Measurements from ENCODE around the gene TSPAN16.

Gene TSPAN16

DNA sequence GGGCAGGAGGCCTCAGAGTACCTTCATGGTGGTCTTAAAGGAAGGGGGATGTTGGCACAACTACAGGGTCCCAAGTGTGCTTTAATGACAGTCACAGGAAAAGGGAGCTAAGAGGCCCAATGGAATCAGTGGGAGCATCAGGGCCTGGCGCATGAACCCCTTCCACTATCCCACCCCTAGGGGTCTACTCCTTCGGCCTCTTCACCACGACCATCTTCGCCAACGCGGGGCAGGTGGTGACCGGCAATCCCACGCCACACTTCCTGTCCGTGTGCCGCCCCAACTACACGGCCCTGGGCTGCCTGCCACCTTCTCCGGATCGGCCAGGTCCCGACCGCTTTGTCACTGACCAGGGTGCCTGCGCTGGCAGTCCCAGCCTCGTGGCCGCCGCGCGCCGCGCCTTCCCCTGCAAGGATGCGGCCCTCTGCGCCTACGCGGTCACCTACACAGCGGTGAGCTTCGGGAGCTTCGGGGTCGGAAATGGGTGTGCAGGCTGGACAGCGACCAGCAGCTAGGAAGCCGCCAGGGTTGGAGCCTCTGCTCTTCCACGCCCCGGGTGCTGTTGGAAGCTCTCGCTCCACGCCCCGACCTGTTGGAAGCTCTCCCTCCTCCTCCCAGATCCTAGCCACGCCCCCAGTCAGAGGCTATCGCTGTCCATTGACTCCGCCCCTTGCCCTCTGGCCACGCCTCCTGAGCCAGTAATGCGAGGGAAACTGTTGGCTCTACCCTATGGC, 65.2 kb downstream of the TSPAN16 start:
- no peak overlapping the region for H3K4me3 ChIP-seq (ENCODE audit: control insufficient read depth, low read depth, low read length)
- TF ChIP-seq, protein P1, sequence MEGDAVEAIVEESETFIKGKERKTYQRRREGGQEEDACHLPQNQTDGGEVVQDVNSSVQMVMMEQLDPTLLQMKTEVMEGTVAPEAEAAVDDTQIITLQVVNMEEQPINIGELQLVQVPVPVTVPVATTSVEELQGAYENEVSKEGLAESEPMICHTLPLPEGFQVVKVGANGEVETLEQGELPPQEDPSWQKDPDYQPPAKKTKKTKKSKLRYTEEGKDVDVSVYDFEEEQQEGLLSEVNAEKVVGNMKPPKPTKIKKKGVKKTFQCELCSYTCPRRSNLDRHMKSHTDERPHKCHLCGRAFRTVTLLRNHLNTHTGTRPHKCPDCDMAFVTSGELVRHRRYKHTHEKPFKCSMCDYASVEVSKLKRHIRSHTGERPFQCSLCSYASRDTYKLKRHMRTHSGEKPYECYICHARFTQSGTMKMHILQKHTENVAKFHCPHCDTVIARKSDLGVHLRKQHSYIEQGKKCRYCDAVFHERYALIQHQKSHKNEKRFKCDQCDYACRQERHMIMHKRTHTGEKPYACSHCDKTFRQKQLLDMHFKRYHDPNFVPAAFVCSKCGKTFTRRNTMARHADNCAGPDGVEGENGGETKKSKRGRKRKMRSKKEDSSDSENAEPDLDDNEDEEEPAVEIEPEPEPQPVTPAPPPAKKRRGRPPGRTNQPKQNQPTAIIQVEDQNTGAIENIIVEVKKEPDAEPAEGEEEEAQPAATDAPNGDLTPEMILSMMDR (IDR thresholded peaks at IDR 0.05; ENCODE audit: control insufficient read depth, insufficient read depth, low read depth, low read length, missing control alignments): no peak
- no peak for DNase-seq (ENCODE audit: low read depth)

DNA sequence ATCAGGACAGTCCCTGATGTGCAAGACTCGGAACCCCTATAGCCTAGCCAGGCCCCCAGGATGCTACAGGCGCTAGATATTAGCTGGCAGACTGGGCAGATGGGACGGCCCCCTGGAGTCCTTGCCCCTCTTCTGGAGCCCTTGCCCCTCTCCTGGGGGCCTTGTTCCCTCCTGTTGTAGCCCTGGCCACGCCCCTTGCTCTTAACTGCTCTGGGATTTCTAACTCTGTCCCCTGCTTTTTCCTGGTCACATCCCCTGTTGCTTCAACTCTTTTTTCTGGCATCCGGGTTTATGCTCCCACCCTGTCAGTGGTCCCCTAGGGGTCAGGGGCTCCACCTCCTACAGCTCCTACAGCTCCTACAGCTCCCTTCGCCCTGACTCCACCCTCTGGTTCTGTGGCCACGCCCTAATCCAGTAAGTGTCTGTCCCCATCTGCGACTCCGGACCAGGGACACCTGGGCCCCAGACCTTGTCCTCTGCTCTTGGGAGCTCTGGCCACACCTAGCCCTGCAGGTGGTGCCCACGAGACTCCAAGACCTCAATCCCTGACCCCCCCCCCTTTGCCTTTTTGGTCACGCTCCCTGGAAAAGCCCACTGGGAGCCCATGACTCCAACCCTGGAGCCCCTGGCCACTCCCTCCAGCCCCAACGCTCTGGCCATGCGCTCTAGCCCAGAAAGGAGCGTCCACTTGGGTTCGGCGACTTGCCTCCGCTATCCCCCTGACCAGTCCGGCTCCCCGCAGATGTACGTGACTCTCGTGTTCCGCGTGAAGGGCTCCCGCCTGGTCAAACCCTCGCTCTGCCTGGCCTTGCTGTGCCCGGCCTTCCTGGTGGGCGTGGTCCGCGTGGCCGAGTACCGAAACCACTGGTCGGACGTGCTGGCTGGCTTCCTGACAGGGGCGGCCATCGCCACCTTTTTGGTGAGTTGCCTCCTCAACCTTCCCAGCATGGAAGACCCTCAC, 66.1 kb downstream of the TSPAN16 start:
- TF ChIP-seq, protein P1 (IDR thresholded peaks at IDR 0.05; ENCODE audit: control insufficient read depth, insufficient read depth, low read depth, low read length, missing control alignments): no peak
- H3K4me3 ChIP-seq (ENCODE audit: control insufficient read depth, low read depth, low read length): no peak overlapping the region
- DNase-seq (ENCODE audit: low read depth): no peak

DNA sequence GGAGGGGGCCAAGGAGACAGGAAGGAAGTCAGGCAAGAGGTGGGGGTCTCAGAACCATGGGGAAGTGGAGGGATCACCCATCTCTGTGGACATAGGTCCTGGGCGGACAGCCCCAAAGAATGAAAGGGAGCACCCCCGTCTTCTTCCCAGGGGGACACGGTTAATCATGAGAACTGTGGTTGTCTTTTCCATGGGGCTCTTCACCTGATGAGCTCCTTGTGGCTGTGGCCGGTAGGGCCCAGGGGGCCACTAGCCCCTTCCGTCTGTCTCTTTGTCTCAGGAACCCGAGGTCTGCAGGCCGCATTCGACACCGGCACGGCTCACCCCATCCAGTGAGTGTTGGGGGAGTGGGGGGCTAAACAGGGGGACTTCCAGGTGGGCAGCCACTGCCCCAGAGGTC, 67.9 kb downstream of the TSPAN16 start:
- H3K4me3 ChIP-seq (ENCODE audit: control insufficient read depth, low read depth, low read length): no peak overlapping the region
- TF ChIP-seq, protein P1 (IDR thresholded peaks at IDR 0.05; ENCODE audit: control insufficient read depth, insufficient read depth, low read depth, low read length, missing control alignments): no peak
- no peak for DNase-seq (ENCODE audit: low read depth)

DNA sequence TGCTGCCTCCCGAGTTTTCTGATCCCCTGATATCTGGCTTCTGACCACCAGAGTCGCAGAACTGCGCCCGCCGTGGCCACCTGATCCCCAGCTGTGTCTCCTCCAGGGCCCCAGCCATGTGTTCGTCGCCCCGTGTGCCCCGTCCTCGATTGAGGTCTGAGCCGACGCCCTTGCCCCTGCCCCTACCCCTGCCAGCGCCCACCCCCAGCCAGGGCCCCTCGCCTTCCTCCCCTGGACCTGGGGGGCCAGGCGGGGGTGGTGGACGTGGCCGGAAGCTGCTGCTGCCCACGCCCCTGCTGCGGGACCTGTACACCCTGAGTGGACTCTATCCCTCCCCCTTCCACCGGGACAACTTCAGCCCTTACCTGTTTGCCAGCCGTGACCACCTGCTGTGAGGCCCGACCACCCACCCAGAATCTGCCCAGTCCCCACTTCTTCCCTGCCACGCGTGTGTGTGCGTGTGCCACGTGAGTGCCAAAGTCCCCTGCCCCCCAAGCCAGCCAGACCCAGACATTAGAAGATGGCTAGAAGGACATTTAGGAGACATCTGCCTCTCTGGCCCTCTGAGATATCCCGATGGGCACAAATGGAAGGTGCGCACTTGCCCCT, 68.4 kb downstream of the TSPAN16 start:
- no peak overlapping the region for H3K4me3 ChIP-seq (ENCODE audit: control insufficient read depth, low read depth, low read length)
- TF ChIP-seq, protein P1 (IDR thresholded peaks at IDR 0.05; ENCODE audit: control insufficient read depth, insufficient read depth, low read depth, low read length, missing control alignments): no peak
- DNase-seq (ENCODE audit: low read depth): no peak

DNA sequence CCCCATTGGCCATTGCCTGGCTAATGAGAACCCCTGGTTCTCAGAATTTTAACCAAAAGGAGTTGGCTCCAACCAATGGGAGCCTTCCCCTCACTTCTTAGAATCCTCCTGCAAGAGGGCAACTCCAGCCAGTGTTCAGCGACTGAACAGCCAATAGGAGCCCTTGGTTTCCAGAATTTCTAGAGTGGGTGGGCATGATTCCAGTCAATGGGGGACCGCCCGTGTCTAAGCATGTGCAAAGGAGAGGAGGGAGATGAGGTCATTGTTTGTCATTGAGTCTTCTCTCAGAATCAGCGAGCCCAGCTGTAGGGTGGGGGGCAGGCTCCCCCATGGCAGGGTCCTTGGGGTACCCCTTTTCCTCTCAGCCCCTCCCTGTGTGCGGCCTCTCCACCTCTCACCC, 69.0 kb downstream of the TSPAN16 start:
- no peak overlapping the region for H3K4me3 ChIP-seq (ENCODE audit: control insufficient read depth, low read depth, low read length)
- TF ChIP-seq, protein P1 (IDR thresholded peaks at IDR 0.05; ENCODE audit: control insufficient read depth, insufficient read depth, low read depth, low read length, missing control alignments): no peak
- DNase-seq (ENCODE audit: low read depth): no peak

Measured in AG09309 (cell line).